GM10248 (cell line): ENCODE data around the gene PIMREG.

Experiments
- CTCF ChIA-PET: fragments of 300-600 bp; sonication (Branson Sonifier 250); formaldehyde crosslinking; extraction: SDS; loops from one replicate; lab custom pipeline; 2021; ENCODE audit warnings: antibody characterized with exemption; lab: Yijun Ruan, JAX
- POLR2A ChIA-PET: fragments of 350-650 bp; sonication (Branson Sonifier 250); formaldehyde crosslinking; extraction: SDS; loops from one replicate; lab custom pipeline; 2020; ENCODE audit warnings: antibody characterized with exemption; lab: Yijun Ruan, JAX
- DNase-seq: peaks from one replicate; pipeline ENCODE4 v3.0.0; 2012; ENCODE audit errors: extremely low spot score
- TF ChIP-seq, protein P1 (sequence below): IDR thresholded peaks from 2 replicates; pipeline ENCODE4 v1.5.1; 2012; ENCODE audit warnings: mild to moderate bottlenecking, low read depth; ENCODE audit errors: extremely low read depth, missing control alignments, control extremely low read depth

The PIMREG gene

DNA sequence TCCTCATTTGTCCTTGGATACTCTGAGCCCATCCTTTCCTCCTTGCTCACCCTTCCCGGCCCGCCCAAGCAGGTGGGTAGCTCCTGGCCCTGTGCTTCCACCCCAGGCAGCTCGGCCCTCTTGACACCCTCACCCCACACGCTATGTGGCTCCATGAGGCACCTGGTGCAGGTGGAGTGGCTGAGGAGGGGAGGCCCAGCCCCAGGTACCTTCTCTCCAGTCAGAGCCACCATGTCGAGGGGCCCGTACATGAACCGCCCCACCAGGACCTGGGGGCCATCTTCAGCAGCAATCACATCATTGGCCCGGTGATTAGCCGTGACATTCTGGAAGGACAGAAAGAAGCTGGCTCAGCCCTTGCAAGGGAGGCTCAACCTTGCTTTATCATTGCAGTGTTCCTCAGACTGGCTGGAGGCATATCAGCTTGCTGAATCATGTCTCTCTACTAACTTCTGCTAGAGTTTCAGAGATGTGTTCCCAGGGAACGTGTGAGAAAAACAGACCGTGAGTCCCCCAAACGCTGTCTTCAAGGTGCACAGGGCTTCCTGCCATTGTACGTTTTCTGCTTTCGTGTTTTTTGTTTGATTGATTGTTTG lies 20.3 kb downstream of the PIMREG start:
- TF ChIP-seq, protein P1, sequence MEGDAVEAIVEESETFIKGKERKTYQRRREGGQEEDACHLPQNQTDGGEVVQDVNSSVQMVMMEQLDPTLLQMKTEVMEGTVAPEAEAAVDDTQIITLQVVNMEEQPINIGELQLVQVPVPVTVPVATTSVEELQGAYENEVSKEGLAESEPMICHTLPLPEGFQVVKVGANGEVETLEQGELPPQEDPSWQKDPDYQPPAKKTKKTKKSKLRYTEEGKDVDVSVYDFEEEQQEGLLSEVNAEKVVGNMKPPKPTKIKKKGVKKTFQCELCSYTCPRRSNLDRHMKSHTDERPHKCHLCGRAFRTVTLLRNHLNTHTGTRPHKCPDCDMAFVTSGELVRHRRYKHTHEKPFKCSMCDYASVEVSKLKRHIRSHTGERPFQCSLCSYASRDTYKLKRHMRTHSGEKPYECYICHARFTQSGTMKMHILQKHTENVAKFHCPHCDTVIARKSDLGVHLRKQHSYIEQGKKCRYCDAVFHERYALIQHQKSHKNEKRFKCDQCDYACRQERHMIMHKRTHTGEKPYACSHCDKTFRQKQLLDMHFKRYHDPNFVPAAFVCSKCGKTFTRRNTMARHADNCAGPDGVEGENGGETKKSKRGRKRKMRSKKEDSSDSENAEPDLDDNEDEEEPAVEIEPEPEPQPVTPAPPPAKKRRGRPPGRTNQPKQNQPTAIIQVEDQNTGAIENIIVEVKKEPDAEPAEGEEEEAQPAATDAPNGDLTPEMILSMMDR, result no peak
- POLR2A ChIA-PET, result no interaction called here
- no peak for DNase-seq
- CTCF ChIA-PET, result interaction anchor here (4.5 kb wide), 1 partner anchor 9 kb away, joined by 22 read pairs; no protein-coding TSS in a partner anchor

DNA sequence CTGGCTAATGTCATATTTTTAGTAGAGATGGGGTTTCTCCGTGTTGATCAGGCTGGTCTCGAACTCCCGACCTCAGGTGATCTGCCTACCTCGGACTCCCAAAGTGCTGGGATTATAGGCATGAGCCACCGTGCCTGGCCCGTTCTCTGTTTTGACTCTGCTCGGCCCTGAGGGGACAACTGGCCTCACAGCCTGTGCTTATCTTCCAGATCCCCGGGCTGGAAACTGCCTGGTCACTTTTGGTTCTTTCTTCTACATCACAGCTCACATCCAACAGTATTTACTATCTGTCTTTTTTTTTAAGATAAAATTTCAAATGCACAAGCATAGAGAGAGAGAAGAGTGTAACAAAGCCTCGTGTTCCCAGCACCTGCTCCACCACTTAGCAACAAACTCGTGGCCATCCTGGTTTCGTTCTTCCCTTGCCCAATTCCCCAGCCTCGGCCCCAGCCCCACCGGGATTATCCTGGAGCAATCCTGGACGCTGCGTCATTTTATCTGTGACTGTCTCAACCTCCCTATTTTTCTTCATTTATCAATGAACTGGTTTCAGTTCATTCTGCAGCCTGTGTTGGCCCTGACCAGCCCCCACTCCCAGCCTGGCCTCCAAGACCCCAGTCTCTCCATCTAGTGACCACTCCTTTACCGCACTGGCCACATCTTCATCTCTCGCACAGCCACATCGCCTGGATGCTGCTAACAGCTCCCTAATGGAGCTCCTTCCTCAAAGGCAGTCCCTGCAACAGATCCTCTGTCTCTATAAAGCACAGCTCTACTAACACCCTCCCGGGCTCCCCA lies 21.1 kb downstream of the PIMREG start:
- CTCF ChIA-PET, result interaction anchor here (4.5 kb wide), 1 partner anchor 8 kb away, joined by 22 read pairs; no protein-coding TSS in a partner anchor
- no peak for DNase-seq
- TF ChIP-seq, protein P1, result no peak
- POLR2A ChIA-PET, result no interaction called here

DNA sequence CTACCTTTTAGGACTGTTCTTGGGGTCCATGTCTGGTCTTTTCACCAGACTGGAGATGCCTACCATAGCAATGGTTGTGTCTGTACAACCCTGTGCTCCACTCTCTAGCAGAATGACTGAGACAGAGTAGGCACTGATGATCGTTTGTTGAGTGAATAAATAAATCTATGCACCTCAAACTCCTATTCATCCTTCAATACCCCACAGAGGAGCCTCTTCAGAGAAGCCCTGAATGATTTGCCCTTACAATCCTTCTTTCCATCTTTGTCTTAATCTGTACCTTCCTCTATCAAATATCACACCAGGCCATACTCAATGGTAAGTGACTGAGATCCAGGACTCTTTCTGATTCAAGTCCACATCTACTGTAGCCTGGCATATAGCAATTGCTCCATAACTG lies 23.3 kb downstream of the PIMREG start:
- TF ChIP-seq, protein P1, result no peak
- ChIA-PET CTCF (no interaction called here), POLR2A (no interaction called here)
- no peak for DNase-seq

DNA sequence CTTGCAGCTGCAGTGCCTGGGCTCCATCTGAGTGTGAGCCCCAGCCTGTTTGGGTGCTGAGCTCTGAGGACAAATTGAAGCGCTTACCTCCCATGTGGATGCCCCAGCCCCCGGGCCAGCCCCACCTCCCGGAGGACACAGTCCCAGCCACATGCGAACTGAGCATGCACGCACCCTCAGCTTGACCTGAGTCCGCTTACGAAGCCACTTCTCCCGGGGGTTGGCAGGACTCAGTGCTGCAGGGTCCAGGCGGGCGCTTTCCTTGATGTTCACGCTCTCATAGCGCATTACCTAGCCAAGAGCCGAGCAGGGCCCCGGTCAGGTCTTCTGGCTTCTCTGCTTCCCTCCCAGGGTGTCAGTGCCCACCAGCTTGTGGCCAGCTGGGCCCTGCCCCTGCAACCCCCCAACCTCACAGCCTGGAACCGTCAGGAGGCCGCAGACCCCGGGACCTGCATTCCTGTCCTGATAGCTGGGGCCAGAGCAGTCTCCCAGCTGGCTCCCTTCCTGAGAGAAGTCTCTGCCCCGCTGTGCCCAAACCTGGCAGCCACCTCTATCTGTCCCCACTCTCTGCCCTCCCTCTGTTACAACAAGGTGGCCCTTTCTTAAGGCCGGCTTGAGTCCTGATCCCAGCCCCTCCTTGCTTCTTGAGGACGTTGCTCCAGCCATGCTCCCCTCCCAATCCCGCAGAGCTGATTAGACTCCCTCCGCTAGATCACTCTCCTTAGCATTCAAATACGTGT lies 24.0 kb downstream of the PIMREG start:
- TF ChIP-seq, protein P1, result no peak
- CTCF ChIA-PET, result no interaction called here
- no peak for DNase-seq
- POLR2A ChIA-PET, result no interaction called here

DNA sequence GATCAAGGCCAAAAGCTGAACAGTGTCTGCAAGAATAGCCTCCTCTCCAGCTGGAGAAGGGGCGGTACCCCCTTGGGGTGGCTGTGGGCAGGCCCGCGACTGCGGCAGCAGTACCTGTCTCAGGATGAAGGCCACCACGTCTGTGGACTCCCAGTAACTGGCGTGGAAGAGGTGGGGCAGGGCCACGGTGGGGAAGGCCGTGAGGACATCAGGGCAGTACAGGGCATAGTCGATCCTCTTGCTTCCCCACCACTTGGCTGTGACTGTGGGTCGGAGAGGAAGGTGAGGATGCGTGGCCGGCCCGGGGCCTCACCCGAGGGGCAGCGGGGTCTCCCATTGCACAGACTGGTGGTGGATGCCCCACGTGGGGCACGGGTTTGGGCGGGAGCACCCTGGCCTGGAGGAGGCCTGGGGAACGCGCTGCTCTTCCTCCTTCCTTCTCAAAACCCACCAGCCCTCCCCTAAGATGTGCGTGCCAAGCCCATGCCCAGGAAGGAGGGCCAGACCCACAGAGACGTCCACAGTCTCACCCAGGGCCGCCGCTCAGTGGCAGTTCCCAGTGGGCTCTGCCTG lies 26.0 kb downstream of the PIMREG start:
- ChIA-PET CTCF (interaction anchor here (1.1 to 2.1 kb wide), 3 partner anchors 21 to 534 kb away, joined by 3 to 8 read pairs (median 3); no protein-coding TSS in a partner anchor), POLR2A (no interaction called here)
- TF ChIP-seq, protein P1, result no peak
- no peak for DNase-seq
